ENCODE results near the gene ZNF628. TPM values are rescaled to one million over a fixed set of nuclear protein-coding genes. Genes with fewer than 3 reads are reported as not detected.
A peak's percentile ranks its signal among the peaks of the same experiment; 100 is the strongest.

The ZNF628 gene
- total RNA-seq, 3 donors from 2014 or later, result 2.1 to 4.4 (median 4.3) TPM

DNA sequence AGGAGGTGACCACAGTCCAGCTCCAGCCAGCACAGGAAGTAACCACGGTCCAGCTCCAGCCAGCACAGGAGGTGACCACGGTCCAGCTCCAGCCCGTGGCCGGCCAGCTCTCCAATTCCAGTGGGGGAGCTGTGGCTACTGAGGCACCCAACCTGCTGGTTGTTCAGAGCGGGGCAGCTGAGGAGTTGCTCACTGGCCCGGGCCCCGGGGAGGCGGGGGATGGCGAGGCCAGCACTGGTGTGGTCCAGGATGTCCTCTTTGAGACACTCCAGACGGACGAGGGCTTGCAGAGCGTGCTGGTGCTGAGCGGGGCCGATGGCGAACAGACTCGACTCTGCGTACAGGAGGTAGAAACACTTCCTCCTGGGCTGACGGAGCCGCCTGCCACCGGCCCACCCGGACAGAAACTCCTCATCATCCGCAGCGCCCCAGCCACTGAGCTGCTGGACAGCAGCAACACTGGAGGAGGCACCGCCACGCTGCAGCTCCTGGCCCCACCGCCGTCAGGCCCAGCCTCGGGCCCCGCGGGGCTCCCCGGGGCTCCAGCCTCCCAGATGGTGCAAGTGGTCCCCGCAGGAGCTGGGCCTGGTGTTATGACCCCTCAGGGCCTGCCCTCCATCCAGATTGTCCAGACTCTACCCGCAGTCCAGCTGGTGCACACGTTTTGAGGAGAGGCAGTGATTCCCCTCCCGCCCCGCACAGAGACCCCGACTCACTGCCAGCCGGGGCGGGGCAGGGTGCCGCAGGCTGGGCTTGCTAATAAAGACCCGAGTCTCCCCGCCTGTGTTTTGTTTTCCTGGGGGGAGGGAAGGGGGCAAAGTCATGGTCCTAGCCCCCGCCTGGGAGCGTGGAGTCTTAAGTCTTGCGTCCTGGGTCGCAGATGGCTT, 7.5 kb downstream of the ZNF628 start:
- H3K27me3 ChIP-seq, result no peaks in the 10 kb centered on the region
- intact Hi-C loops (cut with DNase I; ENCODE audit: low total_unique reads), result no loop called here
- TF ChIP-seq POLR2AphosphoS5 (IDR thresholded peaks at IDR 0.05), result no peak
- no peak for TF ChIP-seq POLR2A (IDR thresholded peaks at IDR 0.05)
- TF ChIP-seq, protein P1, sequence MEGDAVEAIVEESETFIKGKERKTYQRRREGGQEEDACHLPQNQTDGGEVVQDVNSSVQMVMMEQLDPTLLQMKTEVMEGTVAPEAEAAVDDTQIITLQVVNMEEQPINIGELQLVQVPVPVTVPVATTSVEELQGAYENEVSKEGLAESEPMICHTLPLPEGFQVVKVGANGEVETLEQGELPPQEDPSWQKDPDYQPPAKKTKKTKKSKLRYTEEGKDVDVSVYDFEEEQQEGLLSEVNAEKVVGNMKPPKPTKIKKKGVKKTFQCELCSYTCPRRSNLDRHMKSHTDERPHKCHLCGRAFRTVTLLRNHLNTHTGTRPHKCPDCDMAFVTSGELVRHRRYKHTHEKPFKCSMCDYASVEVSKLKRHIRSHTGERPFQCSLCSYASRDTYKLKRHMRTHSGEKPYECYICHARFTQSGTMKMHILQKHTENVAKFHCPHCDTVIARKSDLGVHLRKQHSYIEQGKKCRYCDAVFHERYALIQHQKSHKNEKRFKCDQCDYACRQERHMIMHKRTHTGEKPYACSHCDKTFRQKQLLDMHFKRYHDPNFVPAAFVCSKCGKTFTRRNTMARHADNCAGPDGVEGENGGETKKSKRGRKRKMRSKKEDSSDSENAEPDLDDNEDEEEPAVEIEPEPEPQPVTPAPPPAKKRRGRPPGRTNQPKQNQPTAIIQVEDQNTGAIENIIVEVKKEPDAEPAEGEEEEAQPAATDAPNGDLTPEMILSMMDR (IDR thresholded peaks at IDR 0.05), result no peak
- peaks cover 22 to 23% of the 10 kb centered on the region in 2 donors for H3K4me1 ChIP-seq
- H3K27ac ChIP-seq, result peak overlapping the region; percentile 92 to 96
- H3K4me3 ChIP-seq, result peak overlapping the region; percentile 51 to 76 (median 64)
- H3K9me3 ChIP-seq, result no peaks in the 10 kb centered on the region
- no peaks in the 10 kb centered on the region for H3K36me3 ChIP-seq
- DNase-seq (ENCODE audit: low spot score in 2 of 2), result no peak

DNA sequence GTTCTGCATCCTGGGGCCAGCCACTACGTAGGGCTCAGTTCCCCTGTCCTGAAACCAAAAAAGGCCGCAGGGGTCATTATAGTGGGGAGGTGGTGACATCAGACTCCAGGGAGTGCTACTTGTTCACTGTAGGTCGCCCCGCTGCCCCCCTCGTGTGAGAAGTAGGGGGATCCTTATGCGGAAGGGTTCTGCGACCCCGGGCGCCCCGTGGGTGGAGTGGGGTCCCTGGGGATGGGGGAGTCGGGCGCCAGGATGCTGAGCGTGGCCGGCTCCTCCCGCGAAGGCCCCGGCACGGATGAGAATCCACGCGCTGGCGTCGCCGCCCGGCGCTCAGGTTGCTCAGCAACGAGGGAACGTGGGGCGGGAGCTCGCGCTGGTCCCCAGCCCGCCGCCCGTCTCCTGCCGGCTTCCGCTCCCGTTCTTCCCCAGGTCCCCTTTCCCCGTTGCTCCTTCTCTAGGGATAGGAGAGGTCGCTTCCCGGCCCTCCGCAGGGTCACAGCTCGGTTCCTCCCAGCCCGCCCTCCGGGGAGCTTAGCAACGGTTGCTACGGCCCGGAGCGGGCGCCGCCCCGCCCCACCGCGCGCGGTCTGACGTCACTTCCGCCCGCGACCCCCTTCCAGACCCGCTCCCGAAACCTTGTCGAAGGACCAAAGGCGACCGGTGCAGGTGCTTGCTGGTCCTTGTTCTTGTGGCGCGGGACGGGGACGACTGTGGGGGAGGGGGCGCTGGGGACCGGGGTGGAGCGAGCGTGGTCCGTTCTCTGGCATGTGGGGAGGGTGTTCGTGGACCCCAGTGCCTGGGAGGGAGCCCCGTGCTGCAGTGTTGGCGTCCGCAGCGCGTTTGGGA, 8.4 kb downstream of the ZNF628 start, which contains the start of gene NAT14:
Gene NAT14, plus strand, starts transcription at position 596 of the 846 bp plus-strand sequence. CDS start 521 bp downstream, outside the sequence.
- Histone ChIP-seq H3K9me3 (no peaks in the 10 kb centered on the region), H3K4me1 (peaks cover 22 to 23% of the 10 kb centered on the region in 2 donors), H3K27ac (peak within 1 kb of the TSS; percentile 92 to 96), H3K4me3 (peak within 1 kb of the TSS; percentile 51 to 76 (median 64)), H3K27me3 (no peaks in the 10 kb centered on the region), H3K36me3 (no peaks in the 10 kb centered on the region)
- intact Hi-C loops (cut with DNase I; ENCODE audit: low total_unique reads), result no loop called here
- no peak for DNase-seq (ENCODE audit: low spot score in 2 of 2)
- TF ChIP-seq POLR2AphosphoS5 (IDR thresholded peaks at IDR 0.05) (peak in 2 of 3 donors; percentile 20 to 50), POLR2A (IDR thresholded peaks at IDR 0.05) (no peak)
- TF ChIP-seq, protein P1 (IDR thresholded peaks at IDR 0.05), result no peak

DNA sequence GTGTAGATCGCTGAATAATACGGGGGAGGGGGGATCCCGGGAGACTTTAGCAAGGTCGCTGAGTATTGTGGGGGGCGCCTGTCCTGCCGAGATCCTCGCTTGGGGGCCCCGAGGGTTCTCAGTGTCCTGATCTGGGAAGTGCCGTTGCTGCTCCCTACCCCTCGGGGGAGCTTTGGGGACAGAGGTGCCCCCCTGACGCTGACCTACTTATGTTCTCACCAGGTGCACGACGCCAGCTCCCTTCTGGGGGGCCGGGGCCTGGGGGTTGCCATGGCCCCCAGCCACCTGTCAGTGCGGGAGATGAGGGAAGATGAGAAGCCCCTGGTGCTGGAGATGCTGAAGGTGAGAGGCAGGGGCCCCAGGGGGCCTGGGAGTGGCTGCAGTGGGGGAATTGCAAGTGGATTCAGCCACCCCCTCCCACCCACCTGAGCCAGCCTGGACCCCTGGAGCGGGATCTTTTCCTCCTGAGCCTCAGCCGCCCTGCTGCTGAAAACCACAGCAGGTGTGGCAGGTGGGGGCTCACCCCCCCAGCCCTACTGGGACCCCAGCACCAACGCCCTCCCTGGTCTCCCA, 9.1 kb downstream of the ZNF628 start:
- intact Hi-C loops (cut with DNase I; ENCODE audit: low total_unique reads), result no loop called here
- no peak for DNase-seq (ENCODE audit: low spot score in 2 of 2)
- H3K27ac ChIP-seq, result peak overlapping the region; percentile 92 to 96

DNA sequence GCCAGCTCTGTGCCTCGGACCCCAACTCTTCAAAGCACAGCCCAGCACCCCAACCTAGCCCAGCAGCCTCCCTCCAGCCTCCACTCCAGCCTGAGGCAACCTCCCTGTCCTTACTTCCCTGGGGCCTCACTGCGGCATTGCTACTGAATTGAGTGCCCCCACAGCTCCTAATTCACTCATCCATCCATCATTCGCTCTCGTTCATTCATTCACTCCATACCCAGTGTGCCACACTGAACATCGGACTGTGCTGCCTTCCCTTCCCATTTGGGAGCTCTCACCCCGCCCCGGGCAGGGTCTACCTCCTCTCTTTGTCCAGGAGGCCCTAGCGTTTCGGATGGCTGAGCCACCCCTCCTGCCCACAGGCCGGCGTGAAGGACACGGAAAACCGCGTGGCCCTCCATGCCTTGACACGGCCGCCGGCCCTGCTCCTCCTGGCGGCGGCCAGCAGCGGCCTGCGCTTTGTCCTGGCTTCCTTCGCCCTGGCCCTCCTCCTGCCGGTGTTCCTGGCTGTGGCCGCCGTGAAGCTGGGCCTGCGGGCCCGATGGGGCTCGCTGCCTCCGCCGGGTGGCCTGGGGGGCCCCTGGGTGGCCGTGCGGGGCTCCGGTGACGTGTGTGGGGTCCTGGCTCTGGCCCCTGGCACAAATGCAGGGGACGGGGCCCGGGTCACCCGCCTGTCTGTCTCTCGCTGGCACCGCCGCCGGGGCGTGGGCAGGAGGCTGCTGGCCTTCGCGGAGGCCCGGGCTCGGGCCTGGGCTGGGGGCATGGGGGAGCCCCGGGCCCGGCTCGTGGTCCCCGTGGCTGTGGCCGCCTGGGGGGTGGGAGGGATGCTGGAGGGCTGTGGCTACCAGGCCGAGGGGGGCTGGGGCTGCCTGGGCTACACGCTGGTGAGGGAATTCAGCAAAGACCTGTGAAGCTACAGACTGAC, 9.9 kb downstream of the ZNF628 start:
- H3K27me3 ChIP-seq, result no peaks in the 10 kb centered on the region
- TF ChIP-seq, protein P1 (IDR thresholded peaks at IDR 0.05), result peak in 1 of 3 donors; percentile 37
- TF ChIP-seq POLR2AphosphoS5 (IDR thresholded peaks at IDR 0.05) (no peak), POLR2A (IDR thresholded peaks at IDR 0.05) (no peak)
- H3K9me3 ChIP-seq, result no peaks in the 10 kb centered on the region
- peaks cover 22 to 23% of the 10 kb centered on the region in 2 donors for H3K4me1 ChIP-seq
- intact Hi-C loops (cut with DNase I; ENCODE audit: low total_unique reads), result no loop called here
- no peaks in the 10 kb centered on the region for H3K36me3 ChIP-seq
- H3K4me3 ChIP-seq, result peak overlapping the region in 2 of 3 donors; percentile 64 to 76
- DNase-seq (ENCODE audit: low spot score in 2 of 2), result no peak
- H3K27ac ChIP-seq, result peak overlapping the region; percentile 92 to 96

More for the DNA sequence above, 9.1 kb downstream of the ZNF628 start:
- TF ChIP-seq POLR2A (IDR thresholded peaks at IDR 0.05), result no peak
- H3K4me1 ChIP-seq, result peaks cover 22 to 23% of the 10 kb centered on the region in 2 donors
- no peaks in the 10 kb centered on the region for H3K36me3 ChIP-seq
- no peaks in the 10 kb centered on the region for H3K27me3 ChIP-seq
- peak overlapping the region; percentile 51 to 76 (median 64) for H3K4me3 ChIP-seq
- no peaks in the 10 kb centered on the region for H3K9me3 ChIP-seq
